ENCODE results near the gene KCNIP1.

- TF ChIP-seq CTCF (IDR thresholded peaks at IDR 0.05) (no peak), POLR2A (IDR thresholded peaks at IDR 0.05) (no peak)
Observed at GRCh38 chr5:170591054-170591453, 87.2 kb downstream of the KCNIP1 start.
